Cardiac ventricle fibroblast (primary cell): ENCODE measurements around the gene STARD8. TPM values are rescaled to one million over a fixed set of nuclear protein-coding genes. Genes with fewer than 3 reads are reported as not detected.

Experiments
- total RNA-seq: library from RNA; depleted of rRNA; stranded (reverse); fragments of >200 nt; gene quantifications from 2 replicates; pipeline ENCODE4 v1.2.3, GENCODE V29; 2015

STARD8 gene
- 0.98 and 1.7 TPM in 2 replicates for total RNA-seq

GRCh38 chrX:68647156-68647957 lies at the start of gene STARD8:
STARD8 (plus strand) TSS chrX:68647666; CDS start chrX:68647883, 217 bp downstream.

Other genes starting within 250 kb of the STARD8 start
- 2.9 and 4.1 TPM in 2 replicates for gene OPHN1, start 214.2 kb upstream of the STARD8 start, total RNA-seq
- 14.5 and 18.5 TPM in 2 replicates for gene YIPF6, start 148.6 kb upstream of the STARD8 start, total RNA-seq
- gene EFNB1, start 181.4 kb downstream of the STARD8 start, total RNA-seq: 47.0 and 50.3 TPM in 2 replicates